Body of pancreas (tissue), 4 donors: ENCODE data around the gene TATDN3.

Experiments used
- CTCF ChIP-seq, 7 experiments: fragments of 450-650 bp in 4 of 7; fragments of 200-600 bp in 3 of 7; sonication (generic) in 3 of 7; IDR thresholded peaks; one replicate each; pipeline ENCODE4 v1.5.1; 2016 to 2019; ENCODE audit warnings: antibody characterized with exemption in 7 of 7
- POLR2A ChIP-seq, 3 donors: fragments of 450-650 bp; IDR thresholded peaks; one replicate each; pipeline ENCODE4 v1.6.1; 2016; ENCODE audit warnings: antibody characterized with exemption in 3 of 3, mild to moderate bottlenecking in 2 of 3

- TF ChIP-seq CTCF (IDR thresholded peaks at IDR 0.05) (peak in 2 of 7 experiments; percentile 2 to 27), POLR2A (IDR thresholded peaks at IDR 0.05) (peak; percentile 66 to 83 (median 80))
These were observed 66.3 kb downstream of the TATDN3 start, which contains the start of gene FLVCR1 for GRCh38 chr1:212857992-212858460.
